ENCODE results near the gene C8G.
A peak's percentile ranks its signal among the peaks of the same experiment; 100 is the strongest.

Gene C8G

DNA sequence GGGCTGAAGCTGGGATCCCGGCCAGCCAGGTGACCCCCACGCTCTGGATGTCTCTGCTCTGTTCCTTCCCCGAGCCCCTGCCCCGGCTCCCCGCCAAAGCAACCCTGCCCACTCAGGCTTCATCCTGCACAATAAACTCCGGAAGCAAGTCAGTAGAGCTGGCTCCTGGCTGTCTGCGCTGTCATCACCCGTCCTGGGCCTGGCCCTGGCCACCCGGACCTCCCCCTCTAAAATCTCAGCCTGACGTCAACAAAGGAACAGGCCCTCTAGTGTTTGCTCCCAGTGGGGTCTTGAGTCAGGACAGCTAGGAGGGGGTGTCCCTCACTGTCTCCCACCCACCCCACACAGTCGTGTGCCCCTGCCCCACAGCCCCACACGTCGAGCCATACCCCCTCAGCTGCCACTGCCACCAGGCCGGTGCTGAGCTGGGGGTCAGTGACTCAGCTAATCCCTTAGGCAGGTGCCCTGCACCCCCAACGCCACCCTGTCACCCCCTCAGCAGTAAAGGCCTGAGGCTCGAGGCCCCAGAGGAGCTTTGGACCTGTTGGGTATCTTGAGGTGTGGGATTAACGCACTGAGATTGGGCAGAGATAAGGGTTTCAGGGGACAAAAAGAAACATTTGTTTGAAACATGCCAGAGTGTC, 36.7 kb downstream of the C8G start:
- DNase-seq (ENCODE audit: low read depth in 1 of 2, low spot score in 1 of 2), result no peak

- no peak for DNase-seq (ENCODE audit: low read depth in 1 of 2, low spot score in 1 of 2)
Measured at GRCh38 chr9:136982232-136983051, 37.4 kb downstream of the C8G start, which contains the start of gene LCNL1. Gene LCNL1 (plus strand): TSS chr9:136982993. CDS start chr9:136983587, 594 bp downstream.

- no peak for DNase-seq (ENCODE audit: low read depth in 1 of 2, low spot score in 1 of 2)
Measured at GRCh38 chr9:136983167-136983566, 38.1 kb downstream of the C8G start.

DNA sequence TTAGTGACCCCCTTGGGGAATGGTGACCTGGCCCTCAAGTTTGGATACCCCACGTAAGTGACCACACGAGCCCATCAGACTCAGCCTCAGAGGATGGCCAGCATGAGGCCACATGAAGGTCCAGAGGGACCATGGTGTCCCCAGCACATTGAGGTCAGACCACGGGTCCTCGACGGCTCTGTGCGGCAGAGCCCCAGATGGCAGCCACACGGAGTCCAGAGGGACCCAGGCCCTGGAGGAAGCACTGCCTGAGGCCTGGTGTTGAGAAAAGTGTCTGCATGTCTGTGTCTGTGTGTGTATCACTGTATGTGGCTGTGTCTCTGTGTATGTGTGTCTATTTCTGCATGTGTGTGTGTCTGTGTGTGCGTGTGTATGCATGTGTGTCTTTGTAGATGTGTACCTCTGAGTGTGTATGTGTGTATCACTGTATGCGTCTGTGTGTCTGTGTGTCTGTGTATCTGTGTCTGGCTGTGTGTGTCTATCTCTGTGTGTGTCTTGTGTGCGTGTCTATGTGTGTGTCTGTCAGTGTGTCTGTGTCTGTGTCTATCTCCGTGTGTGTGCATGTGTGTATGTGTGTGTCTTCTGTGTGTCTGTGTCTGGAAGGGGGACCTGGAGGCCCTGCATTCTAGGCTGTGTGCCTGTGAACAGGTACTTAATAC, 38.7 kb downstream of the C8G start:
- DNase-seq (ENCODE audit: low read depth in 1 of 2, low spot score in 1 of 2), result no peak

GRCh38 chr9:136984464-136985026, 39.5 kb downstream of the C8G start:
- DNase-seq (ENCODE audit: low read depth in 1 of 2, low spot score in 1 of 2), result no peak

- DNase-seq (ENCODE audit: low read depth in 1 of 2, low spot score in 1 of 2), result no peak
Measured at GRCh38 chr9:136985027-136985602, 40.1 kb downstream of the C8G start.

DNA sequence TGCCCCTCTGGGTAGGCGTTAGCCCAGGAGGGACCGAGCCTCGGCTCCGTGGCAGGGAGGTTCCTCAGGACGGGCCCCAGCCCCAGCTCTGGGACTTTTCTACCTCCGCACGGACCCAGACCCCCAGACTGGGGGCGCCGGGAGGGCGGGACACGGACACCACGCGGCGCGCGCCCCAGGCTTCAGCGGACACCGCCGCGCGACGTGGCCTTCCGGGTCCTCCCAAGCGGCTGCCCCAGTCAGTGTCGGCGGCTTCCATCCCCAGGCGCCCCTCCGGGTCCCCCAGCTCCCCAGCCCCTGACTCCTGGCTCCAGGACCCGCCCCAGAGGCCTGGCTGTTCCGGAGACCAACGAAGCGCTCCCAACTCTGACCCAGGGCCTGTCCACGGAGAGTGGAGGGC, 40.8 kb downstream of the C8G start:
- DNase-seq (ENCODE audit: low read depth in 1 of 2, low spot score in 1 of 2), result no peak

DNA sequence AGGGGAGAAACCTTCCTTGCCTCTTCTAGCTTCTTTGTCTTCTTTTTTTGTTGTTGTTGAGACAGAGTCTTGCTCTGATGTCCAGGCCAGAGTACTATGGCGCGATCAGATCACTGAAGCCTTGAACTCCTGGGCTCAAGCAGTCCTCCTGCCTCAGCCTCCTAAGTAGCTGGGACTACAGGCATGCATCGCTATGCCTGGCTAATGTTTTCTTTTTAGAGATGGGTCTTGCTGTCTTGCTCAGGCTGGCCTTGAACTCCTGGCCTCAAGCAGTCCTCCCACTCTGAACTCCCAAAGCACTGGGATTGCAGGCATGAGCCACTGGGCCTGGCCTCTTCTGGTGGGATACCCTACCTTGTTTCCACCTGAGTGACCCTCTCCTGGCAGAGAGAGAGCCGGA, 43.8 kb downstream of the C8G start:
- DNase-seq (ENCODE audit: low read depth in 1 of 2, low spot score in 1 of 2), result no peak

DNA sequence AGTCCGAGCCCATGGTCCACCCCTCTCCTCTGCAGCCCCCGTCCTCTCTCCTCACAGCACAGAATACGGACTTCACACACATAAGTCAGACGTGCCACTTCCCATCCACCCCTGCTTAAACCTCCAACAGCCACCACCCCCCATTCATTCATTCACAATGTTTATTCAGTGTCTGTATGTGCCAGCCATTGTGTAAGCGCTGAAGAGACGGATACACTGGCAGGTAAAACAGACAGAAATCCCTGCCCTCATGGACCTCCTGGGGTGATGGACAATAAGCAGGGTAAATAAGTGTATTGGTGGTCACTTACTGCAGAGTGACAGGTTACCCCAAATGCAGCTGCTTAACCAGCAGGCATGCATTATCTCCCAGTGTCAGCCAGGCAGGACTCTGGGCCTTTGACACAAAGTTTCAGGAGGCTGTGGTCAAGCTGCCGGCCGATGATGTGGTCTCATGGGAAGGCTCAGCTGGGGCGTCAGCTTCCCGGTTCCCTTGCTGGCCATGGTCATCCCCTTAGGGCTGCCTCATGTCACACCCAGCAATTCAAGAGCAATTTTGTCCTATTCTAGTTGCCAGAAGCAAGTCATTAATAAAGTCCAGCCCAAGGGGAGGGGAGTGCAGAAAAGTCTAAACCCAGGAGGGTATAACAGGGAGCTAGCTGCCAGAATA, 45.3 kb downstream of the C8G start:
- no peak for DNase-seq (ENCODE audit: low read depth in 1 of 2, low spot score in 1 of 2)

GRCh38 chr9:136991993-136992818, 47.2 kb downstream of the C8G start, which contains the start of gene PAXX:
Gene PAXX (plus strand): TSS chr9:136992422. CDS start chr9:136992444, 22 bp downstream.
- DNase-seq (ENCODE audit: low read depth in 1 of 2, low spot score in 1 of 2), result peak; percentile 90 to 91

GRCh38 chr9:136992819-136993369, 47.9 kb downstream of the C8G start:
- no peak for DNase-seq (ENCODE audit: low read depth in 1 of 2, low spot score in 1 of 2)

DNA sequence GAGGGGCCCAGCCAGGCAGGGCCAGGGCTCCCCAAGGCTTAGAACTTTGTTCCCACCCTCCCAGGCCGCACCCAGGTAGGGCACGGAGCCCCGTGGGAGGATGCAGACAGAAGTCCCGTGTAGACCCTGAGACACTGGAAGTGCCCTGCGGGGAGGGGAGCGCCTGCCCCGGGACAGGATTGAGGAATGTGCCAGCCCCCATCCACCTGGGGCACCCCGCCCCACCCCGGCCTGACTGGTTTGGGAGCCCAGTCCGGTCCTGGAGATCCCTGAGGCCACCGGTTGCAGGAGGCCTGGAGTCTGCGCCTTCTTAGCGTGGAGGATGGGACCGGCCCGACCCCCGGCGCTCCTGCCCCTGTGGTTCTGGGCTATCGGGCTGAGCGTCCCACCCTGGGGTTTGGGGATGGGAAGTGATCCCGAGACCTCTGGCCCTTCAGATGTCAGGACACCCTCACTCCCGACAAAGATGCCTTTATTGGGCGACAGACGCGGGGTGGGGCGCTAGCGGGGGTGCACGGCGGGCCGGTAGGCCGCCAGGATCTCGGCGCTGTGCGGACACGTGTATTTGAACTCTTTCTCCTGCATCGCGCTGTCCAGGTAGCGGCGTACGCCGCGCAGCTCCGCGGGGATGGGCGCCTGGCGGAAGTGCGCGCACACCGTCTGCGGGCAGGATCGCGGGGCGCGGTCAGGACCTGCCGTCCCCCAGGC, 49.3 kb downstream of the C8G start:
- no peak for DNase-seq (ENCODE audit: low read depth in 1 of 2, low spot score in 1 of 2)

- no peak for DNase-seq (ENCODE audit: low read depth in 1 of 2, low spot score in 1 of 2)
Measured at GRCh38 chr9:136994888-136995230, 49.8 kb downstream of the C8G start.

DNA sequence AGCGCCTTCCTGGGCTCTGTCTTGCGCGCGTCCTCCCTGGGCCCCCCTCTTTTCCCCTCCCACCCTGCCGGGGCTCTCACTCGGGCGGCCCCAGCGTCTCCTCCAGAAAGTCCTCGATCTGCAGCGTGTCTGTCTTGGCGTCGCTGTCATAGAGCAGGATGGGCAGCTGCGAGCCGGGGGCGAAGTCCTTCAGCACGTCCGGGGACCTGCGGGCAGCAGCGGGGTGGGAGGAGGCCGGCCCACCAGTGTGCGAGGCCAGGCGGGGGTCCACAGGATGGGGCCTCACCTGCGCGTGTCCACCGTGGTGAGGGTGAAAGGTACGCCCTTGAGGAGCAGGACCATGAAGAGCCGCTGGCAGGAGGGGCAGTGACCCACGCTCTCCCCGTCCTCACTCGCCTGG, 50.3 kb downstream of the C8G start:
- no peak for DNase-seq (ENCODE audit: low read depth in 1 of 2, low spot score in 1 of 2)

DNA sequence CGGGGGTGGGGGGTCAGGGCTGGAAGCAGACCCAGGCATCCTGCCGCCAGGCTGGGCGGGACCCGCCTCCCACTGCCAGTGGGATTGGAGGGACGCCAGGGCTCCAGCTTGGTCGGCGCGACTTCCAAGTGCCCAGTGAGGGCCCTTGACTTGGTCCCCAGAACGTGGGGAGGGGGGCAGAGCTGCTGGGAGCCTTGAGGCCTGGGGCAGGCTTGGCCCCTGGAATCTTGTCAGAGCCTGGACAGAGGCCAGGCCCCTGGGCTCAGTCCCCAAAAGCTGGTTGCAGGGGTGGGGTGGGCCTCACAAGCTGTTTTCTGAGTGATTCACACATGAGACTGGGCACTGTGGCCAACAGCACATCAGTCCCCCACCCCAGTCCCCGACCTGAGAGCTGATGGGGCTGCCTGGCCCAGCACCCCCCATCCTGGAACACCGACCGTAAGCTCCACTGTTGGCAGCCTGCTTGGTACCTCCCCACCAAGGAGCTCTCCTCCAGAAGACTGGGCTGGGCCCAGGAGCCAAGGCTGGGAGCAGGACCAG, 50.8 kb downstream of the C8G start:
- DNase-seq (ENCODE audit: low read depth in 1 of 2, low spot score in 1 of 2), result no peak
